Stimulated activated CD8-positive, alpha-beta memory T cell treated with anti-CD3 and anti-CD28 coated beads, Interleukin-12 subunit alpha, Interleukin-12 subunit beta, amount 100 ng/mL, for 1 hour (primary cell): Measurements from ENCODE around the gene MOSMO.

Source experiments
- DNase-seq: peaks from one replicate; pipeline ENCODE4 v3.0.0-alpha.2; 2020; ENCODE audit warnings: low read depth

The MOSMO gene

DNA sequence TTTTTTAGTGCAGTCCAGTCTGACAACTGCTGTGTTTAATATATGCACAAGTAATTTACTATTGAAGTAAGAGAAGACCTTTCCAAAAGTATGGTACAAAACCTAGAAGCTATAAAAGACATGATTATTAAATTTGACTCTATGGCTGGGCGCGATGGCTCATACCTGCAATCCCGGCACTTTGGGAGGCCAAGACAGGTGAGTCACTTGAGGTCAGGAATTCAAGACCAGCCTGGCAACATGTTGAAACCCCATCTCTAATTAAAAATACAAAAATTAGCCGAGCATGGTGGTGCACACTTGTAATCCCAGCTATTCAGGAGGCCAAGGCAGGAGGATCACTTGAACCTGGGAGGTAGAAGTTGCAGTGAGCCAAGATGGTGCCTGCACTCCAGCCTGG lies 43.1 kb downstream of the MOSMO start:
- no peak for DNase-seq

DNA sequence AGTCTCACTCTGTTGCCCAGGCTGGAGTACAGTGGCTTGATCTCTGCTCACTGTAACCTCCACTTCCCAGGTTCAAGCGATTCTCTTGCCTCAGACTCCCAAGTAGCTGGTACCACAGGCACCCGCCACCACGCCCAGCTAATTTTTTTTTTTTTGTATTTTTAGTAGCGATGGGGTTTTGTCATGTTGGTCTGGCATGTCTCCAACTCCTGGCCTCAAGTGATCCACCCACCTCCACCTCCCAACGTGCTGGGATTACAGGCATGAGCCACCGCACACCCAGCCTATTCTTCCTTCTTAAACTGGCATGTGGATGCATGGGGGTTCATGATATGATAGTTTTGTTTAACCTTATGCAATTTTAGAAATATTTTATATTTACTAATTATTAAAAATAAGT lies 45.1 kb downstream of the MOSMO start:
- no peak for DNase-seq

DNA sequence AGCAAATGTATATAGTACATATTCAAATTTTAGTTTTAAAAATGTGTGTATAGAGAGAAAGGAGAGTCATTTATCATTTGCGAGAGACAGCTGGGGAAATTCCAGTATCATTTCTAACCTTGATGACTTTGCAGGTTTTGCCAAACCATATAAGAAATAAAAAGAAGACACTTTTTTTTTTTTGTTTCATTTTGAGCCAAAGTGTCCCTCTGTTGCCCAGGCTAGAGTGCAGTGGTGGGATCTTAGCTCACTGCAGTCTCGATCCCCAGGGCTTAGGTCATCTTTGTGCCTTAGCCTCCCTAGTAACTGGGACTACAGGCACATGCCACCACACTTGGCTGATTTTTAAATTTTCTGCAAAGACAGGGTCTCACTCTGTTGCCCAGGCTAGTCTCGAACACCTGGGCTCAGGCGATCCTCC lies 46.0 kb downstream of the MOSMO start:
- no peak for DNase-seq

DNA sequence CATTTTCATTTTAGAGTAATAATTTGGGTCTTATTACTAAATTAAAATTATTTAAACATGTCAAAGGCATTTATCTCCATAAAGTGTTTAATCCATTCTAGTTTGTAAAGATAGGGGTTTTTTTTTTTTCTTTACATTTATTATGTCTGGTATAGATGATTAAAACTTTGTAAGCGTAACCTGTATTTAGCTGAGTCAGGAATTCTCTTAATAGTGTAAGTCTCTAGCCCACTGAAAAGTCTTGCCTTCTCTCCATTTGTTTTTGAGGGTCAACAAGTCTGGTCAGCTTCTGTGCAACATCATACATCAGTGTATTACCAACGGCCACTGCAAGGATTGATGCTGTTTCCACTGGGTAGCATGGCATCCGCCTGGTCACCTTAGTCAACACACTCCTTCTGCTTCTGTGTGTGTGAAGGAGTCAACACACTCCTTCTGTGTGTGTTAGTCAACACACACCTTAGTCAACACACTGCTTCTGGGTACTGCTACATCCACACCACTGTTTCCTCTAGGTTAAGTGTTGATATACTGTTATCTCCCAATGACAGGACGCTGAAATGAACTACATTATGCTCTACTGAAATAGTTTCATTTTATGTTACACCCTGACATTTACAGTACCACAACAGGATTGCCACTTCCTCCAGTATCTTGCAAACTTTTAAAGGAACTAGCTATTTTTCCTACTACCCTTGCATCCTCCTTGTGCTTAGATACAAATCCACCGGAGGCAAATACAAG lies 47.1 kb downstream of the MOSMO start:
- no peak for DNase-seq

DNA sequence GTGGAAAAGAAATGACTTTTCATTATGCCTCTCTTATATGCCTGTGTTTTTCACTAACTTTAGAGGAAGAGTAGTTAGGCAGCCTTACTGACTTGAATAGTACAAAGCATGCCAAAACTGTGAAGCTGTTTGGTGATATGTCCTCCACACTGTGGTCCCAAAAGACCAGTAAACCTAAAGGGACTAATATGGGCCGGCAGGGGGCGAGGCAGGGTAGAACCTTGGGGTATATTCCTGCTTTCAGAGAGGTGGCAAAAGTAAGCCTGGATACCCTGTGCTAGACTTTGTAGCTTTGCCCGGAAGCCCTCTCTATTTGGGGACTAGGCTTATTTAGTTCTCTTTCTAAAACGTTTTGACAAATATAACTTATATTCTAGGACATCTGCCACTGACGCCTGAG lies 48.0 kb downstream of the MOSMO start:
- DNase-seq: no peak

DNA sequence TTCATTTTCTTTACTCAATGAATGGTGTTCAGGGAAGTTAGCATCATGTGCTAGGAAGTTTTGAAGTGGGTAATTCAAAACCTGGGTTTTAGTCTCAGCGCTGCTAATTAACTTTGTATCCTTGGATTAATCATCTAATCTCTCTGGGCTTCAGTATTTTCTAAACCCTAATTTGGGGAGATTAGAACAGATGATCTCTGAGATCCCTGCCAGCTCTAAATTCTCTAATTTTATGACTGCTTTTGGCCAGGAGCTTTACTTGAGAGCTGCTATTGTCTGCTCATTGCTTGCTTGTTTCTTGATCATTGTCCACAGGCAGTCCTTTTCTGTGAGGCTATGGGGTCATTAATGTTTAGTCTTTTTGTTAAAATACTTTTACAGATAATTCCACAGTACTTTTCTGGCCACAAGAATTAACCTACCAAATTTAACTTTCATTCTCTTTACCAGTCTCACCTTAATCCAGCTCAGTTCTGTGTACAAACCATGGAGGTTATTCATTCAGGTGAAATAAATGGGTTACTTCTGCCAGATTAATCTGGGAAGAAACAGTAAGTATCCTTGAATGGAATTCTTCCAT lies 56.1 kb downstream of the MOSMO start:
- DNase-seq: no peak

DNA sequence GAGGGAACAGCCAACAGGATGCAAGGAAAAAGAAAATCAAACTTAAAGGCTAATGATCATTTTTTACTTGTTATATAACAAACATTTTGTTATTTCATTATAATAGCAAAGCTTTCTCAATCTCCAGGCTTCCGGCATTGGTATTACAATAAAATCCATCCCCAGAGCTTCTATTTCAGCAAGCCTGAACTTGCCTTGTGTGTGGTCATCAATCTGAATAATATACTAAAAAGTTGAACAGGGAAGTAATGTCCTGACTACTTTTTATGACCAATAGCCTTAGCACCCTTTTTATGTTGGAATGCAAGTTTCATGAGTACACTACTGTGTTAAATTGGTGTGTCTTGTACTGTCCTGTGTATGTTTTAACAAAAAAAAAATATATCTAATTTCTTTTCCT lies 57.3 kb downstream of the MOSMO start:
- no peak for DNase-seq

DNA sequence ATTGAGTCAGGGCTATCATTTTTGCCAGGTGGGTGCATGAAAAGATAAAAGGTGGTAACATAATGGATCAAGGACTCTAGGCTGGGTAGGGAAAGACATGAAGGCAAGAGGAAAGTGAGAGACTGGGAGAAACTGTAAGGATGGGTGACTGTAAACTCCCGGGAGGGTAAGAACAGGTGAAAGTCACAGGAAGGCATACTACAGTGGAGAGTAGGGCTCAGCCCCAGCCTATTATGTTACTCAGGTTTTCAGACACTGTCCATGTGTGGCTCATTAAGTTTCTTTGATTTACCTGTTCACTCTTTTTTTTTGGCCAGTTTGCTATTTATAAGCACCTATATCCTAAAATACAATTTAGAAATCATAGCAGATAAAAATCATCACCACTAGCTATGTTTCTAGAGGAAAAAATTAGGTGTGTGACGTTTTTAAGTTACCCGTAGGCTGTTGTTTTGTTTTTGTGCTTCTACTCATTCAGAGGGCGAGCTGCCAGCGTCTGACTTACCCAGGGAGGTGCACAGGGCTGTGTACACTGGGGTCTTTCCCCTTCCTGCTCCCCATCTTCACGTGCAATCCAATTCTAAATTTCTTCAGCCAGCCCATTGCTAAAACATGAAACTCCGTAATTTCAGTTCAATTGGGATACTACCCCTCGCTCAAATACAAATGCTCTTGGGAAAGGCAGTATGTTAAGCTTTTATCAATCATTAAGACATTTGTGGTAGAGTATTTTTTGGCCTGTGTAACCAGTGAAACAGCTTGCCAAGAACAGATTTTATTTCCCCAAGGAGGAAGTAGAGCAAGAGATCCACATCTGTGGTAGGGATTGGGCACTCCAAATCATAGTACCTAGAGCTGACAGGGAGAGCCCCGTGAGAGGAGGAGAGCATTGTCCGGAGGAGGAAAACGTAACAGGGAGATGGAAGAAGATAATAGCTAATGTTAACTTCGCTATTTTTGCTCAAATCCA lies 62.7 kb downstream of the MOSMO start:
- DNase-seq: no peak

DNA sequence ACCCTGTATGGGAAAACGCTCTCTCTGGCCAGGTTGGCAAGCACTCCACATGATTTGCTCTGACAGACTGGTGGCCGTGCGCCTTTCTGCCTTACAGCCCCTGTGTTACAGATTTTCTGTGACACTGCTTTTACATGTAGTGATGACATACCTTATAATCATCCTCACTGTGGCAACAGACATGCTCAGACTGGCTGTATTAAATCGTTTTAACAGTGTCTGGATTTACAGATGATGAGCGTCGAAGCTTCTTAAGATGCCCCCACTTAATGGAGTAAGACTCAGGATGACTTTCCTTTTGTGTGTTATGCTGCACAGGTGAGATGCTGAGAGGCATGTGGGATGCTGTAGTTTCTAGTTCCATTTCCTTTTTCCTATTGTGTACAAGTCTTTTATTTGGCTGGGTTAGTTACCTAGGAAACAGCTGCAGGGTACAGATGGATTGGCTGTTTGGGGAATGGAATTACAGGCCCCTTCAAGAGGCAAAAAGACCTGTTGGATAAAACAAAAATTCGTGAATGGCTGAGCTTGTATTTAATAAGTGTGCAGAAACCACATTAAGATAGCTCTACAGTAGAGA lies 63.5 kb downstream of the MOSMO start:
- DNase-seq: no peak

DNA sequence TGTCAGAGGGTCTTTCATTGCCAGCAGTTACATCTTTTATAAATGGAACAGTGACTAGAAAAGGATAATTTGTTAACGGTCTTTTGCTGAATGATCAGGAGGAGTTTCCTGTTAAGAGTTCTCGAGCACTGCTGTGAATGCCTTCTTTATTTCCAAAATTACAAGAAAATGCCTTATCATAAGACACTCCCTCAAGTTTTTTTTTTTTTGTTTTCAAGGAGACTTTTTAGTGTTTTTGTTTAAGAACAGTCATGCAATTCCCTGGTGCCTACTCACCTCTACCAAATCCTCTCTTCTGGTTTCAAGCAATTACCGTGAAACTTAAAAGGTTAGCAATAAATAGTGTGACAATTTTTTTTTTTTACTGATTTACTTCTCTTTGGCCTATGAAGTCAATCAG lies 65.4 kb downstream of the MOSMO start:
- DNase-seq: no peak

DNA sequence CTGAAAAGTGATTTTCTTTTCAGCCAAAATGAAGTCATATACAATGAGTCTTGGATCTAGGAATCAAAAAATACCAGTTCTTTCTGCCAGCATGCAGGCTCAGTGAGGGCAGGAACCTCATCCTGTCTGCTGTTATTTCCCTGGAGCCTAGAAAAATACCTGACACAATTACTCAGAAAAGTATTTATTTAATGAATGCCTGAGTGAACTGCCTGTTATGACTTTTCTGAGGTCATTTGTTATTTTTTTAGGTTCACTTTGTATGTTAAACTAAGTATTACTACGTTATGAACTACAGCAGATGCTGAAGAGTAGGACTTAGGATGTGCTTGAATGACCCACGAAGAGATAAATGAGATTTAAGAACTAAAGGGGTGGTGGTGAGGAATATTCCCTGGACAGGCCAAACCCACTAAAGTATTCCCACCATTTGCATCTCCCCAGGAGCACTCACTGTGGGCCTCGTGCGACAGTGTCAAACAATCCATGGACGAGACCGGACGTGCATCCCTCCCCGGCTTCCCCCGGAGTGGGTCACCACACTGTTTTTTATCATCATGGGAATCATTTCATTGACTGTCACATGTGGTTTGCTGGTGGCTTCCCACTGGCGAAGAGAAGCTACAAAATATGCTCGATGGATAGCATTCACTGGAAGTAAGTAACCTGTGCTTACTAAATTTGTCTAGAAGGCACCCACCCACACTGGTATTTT lies 67.3 kb downstream of the MOSMO start:
- DNase-seq: no peak

DNA sequence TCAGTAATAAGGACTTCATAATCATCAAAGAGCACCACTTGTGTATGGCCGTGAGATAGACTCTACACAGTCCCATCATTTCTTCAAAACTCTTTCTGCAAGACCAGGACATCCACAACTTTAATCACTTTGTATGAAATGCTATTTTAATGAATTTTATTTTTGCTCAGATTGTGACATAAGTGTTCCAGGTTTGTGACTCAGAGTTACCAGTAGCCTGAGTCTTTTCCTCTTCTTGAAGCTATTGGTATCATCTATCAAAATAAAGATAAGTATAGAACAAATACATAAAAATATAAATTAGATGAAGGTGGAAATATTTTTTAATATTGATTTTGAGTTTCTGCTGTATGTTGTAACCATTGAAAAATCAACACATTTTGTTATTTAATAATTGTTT lies 67.9 kb downstream of the MOSMO start:
- DNase-seq: no peak

DNA sequence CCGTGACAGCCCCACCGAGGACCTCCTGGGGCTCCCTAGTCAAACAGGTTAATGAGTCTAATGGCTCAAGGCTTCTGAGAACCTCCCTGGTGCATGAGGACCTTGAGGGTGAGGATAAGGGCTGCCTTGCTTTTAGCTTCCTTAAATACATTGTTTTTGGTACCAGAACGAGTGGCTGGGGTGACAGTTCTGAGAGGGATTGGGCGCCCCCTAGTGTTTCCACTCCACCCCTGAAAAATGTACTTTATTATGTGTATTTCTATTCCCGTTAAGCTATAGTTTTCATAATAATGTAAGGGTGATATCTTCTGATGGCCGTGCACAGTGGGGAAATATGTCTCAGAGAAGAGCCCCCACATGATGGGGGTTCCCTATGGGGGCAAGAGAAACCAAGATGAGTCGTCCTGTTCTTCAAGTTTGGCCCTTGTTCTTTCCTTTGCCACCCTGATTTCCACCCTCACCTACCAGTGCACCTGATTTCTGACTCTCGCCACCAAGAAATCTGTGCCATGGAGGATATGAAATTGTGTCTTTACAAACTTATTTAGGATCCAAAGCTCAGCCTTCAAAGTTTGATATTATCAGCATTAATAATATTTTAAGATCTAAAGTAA lies 69.9 kb downstream of the MOSMO start:
- peak; percentile 63 for DNase-seq

DNA sequence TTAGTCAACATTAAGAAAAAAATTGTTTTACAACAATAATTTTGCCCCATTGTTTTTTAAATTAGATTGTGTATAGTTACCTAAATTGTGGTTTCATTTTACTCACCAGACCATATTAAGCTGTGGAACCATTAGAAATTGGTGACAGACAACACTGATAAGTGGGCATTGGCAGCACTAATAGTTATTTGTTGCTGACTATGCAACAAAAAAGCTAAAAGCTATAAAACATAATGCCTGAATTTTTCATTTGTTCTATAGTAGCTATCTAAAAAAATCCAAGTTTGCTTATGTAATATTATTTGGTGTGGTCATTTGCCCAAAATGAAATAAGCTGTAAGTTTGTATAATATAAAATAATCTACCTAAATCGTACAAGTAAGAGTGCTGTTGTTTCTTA lies 70.7 kb downstream of the MOSMO start:
- no peak for DNase-seq

DNA sequence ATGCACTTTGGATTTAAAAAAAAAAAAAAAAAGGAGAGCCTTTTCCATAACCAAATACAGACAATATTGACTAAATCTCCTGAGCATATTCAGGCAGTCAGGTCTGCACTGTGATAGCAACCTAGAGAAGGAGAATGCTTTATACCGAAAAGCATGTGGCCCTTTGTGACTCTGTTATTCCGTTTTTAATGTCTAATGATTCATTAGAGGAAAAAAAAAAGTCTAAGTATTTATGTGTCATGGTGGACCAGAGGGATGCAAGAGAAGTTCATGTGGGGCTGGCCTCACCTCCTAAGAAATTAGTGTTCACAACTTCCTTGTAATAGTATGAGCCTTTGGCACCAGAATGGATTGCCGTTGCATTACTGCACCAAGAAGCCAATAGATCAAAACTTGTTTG lies 73.1 kb downstream of the MOSMO start:
- no peak for DNase-seq

DNA sequence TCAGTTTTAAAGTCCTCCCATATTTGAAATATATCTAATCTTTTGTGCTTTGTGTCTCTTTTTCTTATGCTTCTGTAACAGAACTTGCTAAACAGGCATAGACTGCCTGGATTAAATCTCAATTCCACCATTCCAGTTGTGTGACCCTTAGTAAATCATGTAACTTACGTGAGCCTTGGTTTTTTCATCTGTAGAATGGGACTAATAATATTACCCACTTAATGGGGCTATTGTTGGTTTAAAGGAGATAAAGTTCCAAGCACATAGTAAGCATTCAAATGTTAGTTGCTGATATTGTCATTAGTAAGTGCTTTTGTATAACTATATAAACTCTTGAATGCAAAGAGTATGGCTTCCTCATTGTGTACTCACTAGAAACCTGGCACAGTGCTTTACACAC lies 78.5 kb downstream of the MOSMO start:
- DNase-seq: no peak

DNA sequence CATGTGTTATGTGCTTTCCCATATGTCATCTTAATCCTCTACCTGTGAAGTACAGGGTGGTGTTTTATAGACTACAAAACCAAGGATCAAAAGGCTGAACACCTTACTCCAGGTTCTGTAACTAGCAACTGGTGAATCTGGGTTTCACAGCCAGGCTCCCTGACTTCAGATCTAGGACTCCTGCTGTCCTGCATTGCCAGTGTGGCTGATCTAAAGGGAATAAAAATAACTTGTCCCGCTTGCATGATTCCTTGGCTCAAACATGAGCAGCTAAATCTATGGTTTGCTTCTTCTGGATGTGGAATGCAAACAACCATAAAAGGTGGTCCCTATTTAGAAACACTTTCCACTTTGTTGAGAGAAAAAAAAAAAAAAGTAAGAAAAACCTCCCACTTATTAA lies 80.7 kb downstream of the MOSMO start:
- DNase-seq: no peak

DNA sequence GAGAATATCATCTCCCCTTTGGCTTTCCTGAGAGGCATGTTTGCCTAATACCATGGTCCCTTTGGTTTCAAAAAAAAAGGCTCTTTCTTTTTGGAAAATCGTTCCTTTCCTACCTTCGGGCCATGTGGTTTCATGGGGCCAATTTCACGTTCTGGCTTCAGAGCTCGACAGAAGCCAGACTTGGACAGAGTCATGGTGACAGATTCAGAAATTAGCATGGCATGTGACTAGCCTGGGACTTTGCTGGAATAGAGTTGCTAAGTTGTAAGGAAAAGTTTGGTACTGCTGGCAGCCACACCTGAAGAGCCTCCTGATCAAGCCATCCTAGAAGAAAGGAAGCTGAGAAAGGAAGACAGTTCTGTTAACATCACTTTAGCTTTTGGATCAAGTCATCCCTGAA lies 82.0 kb downstream of the MOSMO start:
- DNase-seq: no peak

DNA sequence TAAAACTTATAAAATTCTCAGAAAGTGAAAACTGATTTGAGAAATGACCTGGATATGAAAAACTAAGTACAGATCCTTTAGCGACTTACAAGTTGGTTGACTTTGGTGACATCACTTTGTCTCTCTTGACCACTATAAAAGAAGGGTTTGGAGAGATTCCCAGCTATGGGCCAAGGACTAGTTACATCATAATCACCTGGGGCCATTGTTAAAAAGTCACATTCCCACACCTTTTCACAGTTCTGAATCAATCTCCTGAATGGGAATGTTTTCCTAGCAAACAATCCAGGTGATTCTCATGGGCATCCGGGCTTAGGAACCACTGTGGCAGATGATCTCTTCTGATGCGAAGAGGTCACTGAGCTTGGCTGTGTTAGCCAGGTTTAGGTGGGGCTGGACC lies 83.8 kb downstream of the MOSMO start:
- DNase-seq: no peak

DNA sequence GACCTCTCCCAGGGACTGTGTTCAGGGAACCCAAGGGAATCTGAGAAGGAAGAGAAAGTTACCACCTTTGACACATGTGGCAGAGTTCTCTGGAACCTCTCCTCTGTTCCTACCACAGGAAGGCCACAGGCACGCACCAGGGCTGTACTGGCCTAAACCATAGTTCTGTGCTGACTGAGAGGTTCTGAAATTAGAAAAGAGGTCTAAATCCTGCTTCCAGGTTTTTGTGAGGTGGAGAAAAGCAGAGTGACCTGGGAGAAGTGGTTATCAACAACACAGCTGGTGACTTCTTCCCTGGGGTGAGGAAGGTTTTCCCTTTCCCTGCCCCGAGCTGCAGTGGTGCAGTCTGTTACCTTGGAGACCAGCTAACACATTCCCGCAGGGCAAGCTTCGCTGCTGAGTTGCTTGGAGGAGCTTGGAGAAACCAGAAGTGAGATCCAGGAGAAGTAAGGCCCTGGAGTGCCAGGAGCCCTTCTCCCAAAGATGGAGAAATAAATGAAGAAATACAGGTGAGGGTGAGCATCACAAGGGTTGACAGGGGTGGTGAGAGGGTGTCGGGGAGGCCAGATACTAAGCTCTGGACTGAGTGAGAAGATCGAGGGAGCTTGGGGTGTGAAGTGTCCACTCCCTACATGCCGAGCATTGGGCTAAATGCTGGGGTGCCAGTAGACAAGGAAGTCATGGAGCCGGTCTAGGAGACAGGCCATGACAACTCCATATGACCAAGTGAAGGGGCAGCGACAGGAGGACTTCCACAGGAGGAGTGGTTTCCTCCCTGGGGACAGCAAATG lies 84.4 kb downstream of the MOSMO start, which contains the start of gene VWA3A:
VWA3A (plus strand) TSS at position 399 of the 791 bp plus-strand sequence; CDS start at position 496, 97 bp downstream.
- no peak for DNase-seq

DNA sequence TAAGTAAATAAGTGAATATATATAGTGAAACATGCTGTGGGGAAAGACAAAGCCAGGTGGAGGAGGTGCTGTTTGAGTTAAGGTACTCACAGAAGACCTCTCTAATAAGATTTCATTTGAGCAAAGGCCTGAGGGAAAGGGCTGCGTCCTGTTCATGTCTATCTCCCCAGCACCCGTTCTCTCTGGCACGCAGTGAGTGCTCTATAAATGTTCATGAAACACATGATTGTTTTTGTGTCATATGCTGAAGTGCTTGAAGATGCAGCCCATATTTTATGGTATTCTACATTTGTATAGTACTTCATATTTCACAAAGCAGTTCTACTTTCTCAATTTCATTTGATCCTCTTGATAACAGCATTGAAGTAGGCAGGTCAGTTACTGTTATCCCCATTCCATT lies 85.4 kb downstream of the MOSMO start:
- DNase-seq: no peak
